Activated effector memory CD4-positive, alpha-beta T cell treated with anti-CD3 and anti-CD28 coated beads, Interleukin-2, amount 50 U/mL, for 16 hours (primary cell): ENCODE measurements around the gene NBR1.
A peak's percentile ranks its signal among the peaks of the same experiment; 100 is the strongest.
"Not testable (repeated sequence)": the region's sequence is repeated elsewhere in the genome, so short reads cannot be mapped to it uniquely, and the experiment has no call there.

Experiments
- DNase-seq: peaks from one replicate; pipeline ENCODE4 v3.0.0-alpha.2; 2020

Gene NBR1

GRCh38 chr17:43216369-43216761, 45.4 kb downstream of the NBR1 start:
- no peak for DNase-seq

GRCh38 chr17:43216762-43217613, 46.0 kb downstream of the NBR1 start:
- no peak for DNase-seq

GRCh38 chr17:43217614-43218087, 46.6 kb downstream of the NBR1 start:
- DNase-seq, result no peak

- no peak for DNase-seq
These were observed 48.0 kb downstream of the NBR1 start for GRCh38 chr17:43219001-43219400.

- DNase-seq, result no peak
These were observed 48.8 kb downstream of the NBR1 start for GRCh38 chr17:43219746-43220380.

- DNase-seq, result no peak
These were observed 49.6 kb downstream of the NBR1 start for GRCh38 chr17:43220511-43221125.

- no peak for DNase-seq
These were observed 53.2 kb downstream of the NBR1 start for GRCh38 chr17:43224146-43224705.

- no peak for DNase-seq
These were observed 55.4 kb downstream of the NBR1 start for GRCh38 chr17:43226393-43226792.

GRCh38 chr17:43228020-43228782, 57.2 kb downstream of the NBR1 start, which contains the start of gene CCDC200:
Gene CCDC200, minus strand, starts transcription at chr17:43228623. Its CDS starts 69 bp downstream, at chr17:43228554.
- DNase-seq, result not testable (repeated sequence)

GRCh38 chr17:43231205-43232020, 60.4 kb downstream of the NBR1 start:
- DNase-seq, result not testable (repeated sequence)

GRCh38 chr17:43232021-43232699, 61.1 kb downstream of the NBR1 start:
- DNase-seq, result peak; percentile 69

GRCh38 chr17:43233263-43233662, 62.2 kb downstream of the NBR1 start:
- DNase-seq, result not testable (repeated sequence)

- DNase-seq, result not testable (repeated sequence)
These were observed 62.9 kb downstream of the NBR1 start, which contains the start of gene RNU2-1 for GRCh38 chr17:43233877-43234276. Gene RNU2-1, minus strand, starts transcription at chr17:43233977.

- DNase-seq, result not testable (repeated sequence)
These were observed 68.6 kb downstream of the NBR1 start for GRCh38 chr17:43239597-43239996.

GRCh38 chr17:43240596-43241352, 69.8 kb downstream of the NBR1 start:
- not testable (repeated sequence) for DNase-seq

- DNase-seq, result not testable (repeated sequence)
These were observed 75.4 kb downstream of the NBR1 start for GRCh38 chr17:43246456-43246855.
